Stimulated activated CD4-positive, alpha-beta T cell treated with anti-CD3 and anti-CD28 coated beads, Interleukin-12 subunit alpha, Interleukin-12 subunit beta, amount 100 ng/mL, for 48 hours (primary cell): Measurements from ENCODE around the gene TAL2.
"Not testable (repeated sequence)": the region's sequence is repeated elsewhere in the genome, so short reads cannot be mapped to it uniquely, and the experiment has no call there.

ENCODE experiments used
- DNase-seq, 3 donors: peaks; one replicate each; pipeline ENCODE4 v3.0.0-alpha.2; 2020; ENCODE audit warnings: low read depth in 2 of 3, low spot score in 1 of 3

Gene TAL2

GRCh38 chr9:105703638-105704037, 41.4 kb downstream of the TAL2 start:
- not testable (repeated sequence) for DNase-seq

- DNase-seq = no peak
Observed at GRCh38 chr9:105706156-105706555, 43.9 kb downstream of the TAL2 start.

- no peak for DNase-seq
Observed at GRCh38 chr9:105708405-105708804, 46.1 kb downstream of the TAL2 start.

- DNase-seq = no peak
Observed at GRCh38 chr9:105710638-105711037, 48.4 kb downstream of the TAL2 start.

GRCh38 chr9:105711867-105712266, 49.6 kb downstream of the TAL2 start:
- no peak for DNase-seq

GRCh38 chr9:105712297-105712696, 50.0 kb downstream of the TAL2 start:
- DNase-seq = no peak
